ENCODE measurements around the gene SLC25A48. TPM values are rescaled to one million over a fixed set of nuclear protein-coding genes. Genes with fewer than 3 reads are reported as not detected.
A peak's percentile ranks its signal among the peaks of the same experiment; 100 is the strongest.

The SLC25A48 gene
- total RNA-seq, 1 donor from 2014 or later: not detected

DNA sequence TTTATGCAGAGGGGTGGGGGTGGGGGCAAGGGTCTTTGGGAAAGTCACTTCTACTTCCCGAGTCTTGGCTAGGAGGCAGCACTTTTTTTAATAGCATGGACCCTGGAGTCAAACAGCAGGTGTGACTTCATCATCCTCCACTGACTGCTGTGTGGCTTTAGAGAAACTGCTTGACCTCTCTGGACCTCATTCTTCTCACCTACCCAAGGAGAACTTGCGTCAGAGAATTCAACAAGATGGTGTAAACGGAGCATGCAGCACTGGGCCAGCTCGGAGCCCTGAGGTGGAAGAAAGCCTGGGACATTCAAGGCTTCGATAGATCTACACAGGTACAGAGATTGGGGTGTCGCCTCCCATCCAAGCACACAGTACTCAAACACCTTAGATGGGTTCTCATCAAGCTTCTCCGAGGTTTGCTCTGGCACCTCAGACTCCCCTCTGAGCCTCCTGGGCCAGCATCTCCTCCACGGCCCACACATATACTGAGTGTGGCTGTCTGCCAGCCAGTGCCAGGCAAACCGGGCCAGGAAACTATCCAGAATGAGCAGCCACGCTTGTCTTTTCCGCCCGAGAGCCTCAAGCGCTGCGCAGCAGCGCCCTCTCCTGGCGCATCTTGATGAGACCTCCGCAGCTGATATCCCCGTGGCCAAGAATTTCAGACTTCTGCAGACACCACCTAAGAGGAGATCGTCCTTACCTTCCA lies 4.6 kb upstream of the SLC25A48 start:
- peak; percentile 88 for DNase-seq (ENCODE audit: extremely low spot score, unreplicated experiment)
- H3K36me3 Mint-ChIP-seq (ENCODE audit: unreplicated experiment): no peaks in the 10 kb centered on the region
- no peaks in the 10 kb centered on the region for H3K9me3 Mint-ChIP-seq (ENCODE audit: unreplicated experiment)
- peaks cover 7% of the 10 kb centered on the region for H3K4me1 Mint-ChIP-seq (ENCODE audit: unreplicated experiment)
- no peak overlapping the region for H3K4me3 Mint-ChIP-seq (ENCODE audit: unreplicated experiment)
- TF ChIP-seq, protein P1, sequence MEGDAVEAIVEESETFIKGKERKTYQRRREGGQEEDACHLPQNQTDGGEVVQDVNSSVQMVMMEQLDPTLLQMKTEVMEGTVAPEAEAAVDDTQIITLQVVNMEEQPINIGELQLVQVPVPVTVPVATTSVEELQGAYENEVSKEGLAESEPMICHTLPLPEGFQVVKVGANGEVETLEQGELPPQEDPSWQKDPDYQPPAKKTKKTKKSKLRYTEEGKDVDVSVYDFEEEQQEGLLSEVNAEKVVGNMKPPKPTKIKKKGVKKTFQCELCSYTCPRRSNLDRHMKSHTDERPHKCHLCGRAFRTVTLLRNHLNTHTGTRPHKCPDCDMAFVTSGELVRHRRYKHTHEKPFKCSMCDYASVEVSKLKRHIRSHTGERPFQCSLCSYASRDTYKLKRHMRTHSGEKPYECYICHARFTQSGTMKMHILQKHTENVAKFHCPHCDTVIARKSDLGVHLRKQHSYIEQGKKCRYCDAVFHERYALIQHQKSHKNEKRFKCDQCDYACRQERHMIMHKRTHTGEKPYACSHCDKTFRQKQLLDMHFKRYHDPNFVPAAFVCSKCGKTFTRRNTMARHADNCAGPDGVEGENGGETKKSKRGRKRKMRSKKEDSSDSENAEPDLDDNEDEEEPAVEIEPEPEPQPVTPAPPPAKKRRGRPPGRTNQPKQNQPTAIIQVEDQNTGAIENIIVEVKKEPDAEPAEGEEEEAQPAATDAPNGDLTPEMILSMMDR (IDR thresholded peaks at IDR 0.05): peak; percentile 85
- peaks cover 59% of the 10 kb centered on the region for H3K27me3 Mint-ChIP-seq (ENCODE audit: unreplicated experiment)
- no peak overlapping the region for H3K27ac Mint-ChIP-seq (ENCODE audit: unreplicated experiment)

DNA sequence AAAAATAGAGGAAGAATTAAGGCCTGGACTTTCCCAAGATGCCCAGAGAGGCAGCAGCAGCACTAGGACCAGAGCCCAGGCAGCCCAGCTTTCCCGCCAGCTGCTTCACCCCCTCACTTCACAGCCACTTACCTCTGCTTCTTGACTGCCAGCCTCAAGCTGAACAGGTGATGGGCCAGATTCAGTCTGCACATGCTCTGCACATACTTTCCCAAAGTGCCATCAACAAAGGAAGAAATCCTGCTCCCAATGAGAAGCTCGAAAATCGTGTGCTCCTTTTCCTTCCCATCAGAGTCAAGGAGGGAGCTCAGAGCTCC lies 4.1 kb upstream of the SLC25A48 start:
- peaks cover 63% of the 10 kb centered on the region for H3K27me3 Mint-ChIP-seq (ENCODE audit: unreplicated experiment)
- TF ChIP-seq, protein P1 (IDR thresholded peaks at IDR 0.05): peak; percentile 2
- H3K4me3 Mint-ChIP-seq (ENCODE audit: unreplicated experiment): no peak overlapping the region
- DNase-seq (ENCODE audit: extremely low spot score, unreplicated experiment): no peak
- peaks cover 9% of the 10 kb centered on the region for H3K4me1 Mint-ChIP-seq (ENCODE audit: unreplicated experiment)
- H3K9me3 Mint-ChIP-seq (ENCODE audit: unreplicated experiment): no peaks in the 10 kb centered on the region
- H3K27ac Mint-ChIP-seq (ENCODE audit: unreplicated experiment): no peak overlapping the region
- H3K36me3 Mint-ChIP-seq (ENCODE audit: unreplicated experiment): no peaks in the 10 kb centered on the region

DNA sequence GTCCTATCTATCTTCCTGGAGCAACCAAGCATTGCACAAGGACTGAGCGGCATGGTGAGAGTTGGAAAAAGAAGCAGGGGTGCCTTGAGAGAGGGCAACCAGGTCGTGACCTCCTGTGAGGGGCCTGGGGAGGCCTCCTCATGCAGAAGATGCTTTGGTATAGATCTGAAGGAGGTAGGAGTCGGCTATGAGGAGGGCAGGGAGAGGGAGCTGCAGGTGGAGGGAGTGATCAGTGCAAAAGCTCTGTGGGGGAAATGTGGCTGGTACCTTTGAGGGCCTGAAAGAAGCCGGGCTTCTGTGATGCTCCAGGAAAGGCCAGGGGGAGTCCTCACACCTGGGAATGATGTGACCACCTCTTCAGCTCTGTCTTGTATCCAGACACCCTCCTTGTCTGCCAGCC lies 3.6 kb upstream of the SLC25A48 start:
- Mint-ChIP-seq H3K27me3 (ENCODE audit: unreplicated experiment) (peaks cover 63% of the 10 kb centered on the region), H3K4me3 (ENCODE audit: unreplicated experiment) (no peak overlapping the region), H3K4me1 (ENCODE audit: unreplicated experiment) (peaks cover 9% of the 10 kb centered on the region), H3K36me3 (ENCODE audit: unreplicated experiment) (no peaks in the 10 kb centered on the region), H3K27ac (ENCODE audit: unreplicated experiment) (no peak overlapping the region), H3K9me3 (ENCODE audit: unreplicated experiment) (no peaks in the 10 kb centered on the region)
- peak; percentile 59 for DNase-seq (ENCODE audit: extremely low spot score, unreplicated experiment)
- TF ChIP-seq, protein P1 (IDR thresholded peaks at IDR 0.05): no peak

DNA sequence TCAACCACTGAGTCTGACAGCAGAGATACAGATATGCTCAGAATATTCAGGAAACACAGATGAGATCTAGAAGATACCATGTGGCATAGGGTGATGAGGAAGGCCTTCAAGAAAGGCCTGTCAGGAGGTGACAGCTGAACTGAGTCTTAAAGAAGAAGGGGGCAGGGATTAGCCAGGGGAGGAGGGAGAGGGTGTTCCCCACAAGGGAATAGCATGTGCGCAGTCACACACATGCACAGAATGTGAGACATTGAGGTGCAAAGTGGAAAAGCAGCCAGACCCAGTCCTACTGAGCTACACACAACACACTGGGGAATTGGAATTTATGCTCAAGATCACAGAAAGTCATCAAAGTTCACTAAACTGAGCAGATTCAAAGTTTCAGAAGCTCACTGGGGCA lies 3.0 kb upstream of the SLC25A48 start:
- Mint-ChIP-seq H3K4me1 (ENCODE audit: unreplicated experiment) (peaks cover 9% of the 10 kb centered on the region), H3K4me3 (ENCODE audit: unreplicated experiment) (no peak overlapping the region), H3K36me3 (ENCODE audit: unreplicated experiment) (no peaks in the 10 kb centered on the region), H3K9me3 (ENCODE audit: unreplicated experiment) (no peaks in the 10 kb centered on the region), H3K27ac (ENCODE audit: unreplicated experiment) (no peak overlapping the region), H3K27me3 (ENCODE audit: unreplicated experiment) (peaks cover 67% of the 10 kb centered on the region)
- DNase-seq (ENCODE audit: extremely low spot score, unreplicated experiment): peak; percentile 62
- TF ChIP-seq, protein P1 (IDR thresholded peaks at IDR 0.05): no peak

DNA sequence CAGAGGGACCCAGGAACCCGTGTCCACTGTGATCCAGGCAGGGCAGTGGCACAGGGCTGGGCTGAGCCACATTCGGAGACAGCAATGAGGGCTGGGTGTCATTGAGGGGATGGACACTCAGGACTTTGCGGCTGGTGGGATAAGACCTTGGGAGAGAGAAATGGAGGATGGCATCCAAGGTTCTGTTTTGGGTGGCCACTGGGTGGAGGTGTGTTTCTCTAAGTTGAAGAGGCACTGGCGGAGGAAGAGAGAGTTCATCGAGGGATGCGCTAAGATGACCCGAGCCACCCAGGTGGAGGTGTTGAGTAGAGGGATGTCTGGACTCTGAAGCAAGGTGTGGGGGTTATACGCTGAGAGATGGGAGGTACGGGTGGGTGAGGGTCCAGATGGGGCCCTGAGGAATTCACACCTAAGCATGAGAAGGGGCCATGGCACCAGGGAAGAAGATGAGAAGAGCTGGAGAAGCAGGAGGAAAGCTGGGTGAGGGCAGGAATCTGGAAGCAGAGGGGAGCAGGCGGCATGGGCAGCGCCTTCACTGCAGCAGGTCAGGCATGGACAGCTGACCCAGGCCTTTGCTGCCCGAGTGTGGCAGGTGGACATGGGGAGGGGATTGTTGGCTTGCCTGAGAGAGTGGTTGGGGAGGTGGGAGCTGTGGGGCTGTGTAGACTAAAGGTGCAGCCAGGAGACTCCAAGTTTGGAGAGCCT lies 2.5 kb upstream of the SLC25A48 start:
- Mint-ChIP-seq H3K9me3 (ENCODE audit: unreplicated experiment) (no peaks in the 10 kb centered on the region), H3K36me3 (ENCODE audit: unreplicated experiment) (no peaks in the 10 kb centered on the region), H3K4me3 (ENCODE audit: unreplicated experiment) (no peak overlapping the region), H3K27me3 (ENCODE audit: unreplicated experiment) (peaks cover 69% of the 10 kb centered on the region), H3K27ac (ENCODE audit: unreplicated experiment) (no peak overlapping the region), H3K4me1 (ENCODE audit: unreplicated experiment) (peaks cover 9% of the 10 kb centered on the region)
- peak; percentile 81 for DNase-seq (ENCODE audit: extremely low spot score, unreplicated experiment)
- TF ChIP-seq, protein P1 (IDR thresholded peaks at IDR 0.05): no peak

All from osteocyte (in vitro differentiated cells).